Measurements from ENCODE around the gene TMEM54. TPM values are rescaled to one million over a fixed set of nuclear protein-coding genes. Genes with fewer than 3 reads are reported as not detected.

Gene TMEM54, protein sequence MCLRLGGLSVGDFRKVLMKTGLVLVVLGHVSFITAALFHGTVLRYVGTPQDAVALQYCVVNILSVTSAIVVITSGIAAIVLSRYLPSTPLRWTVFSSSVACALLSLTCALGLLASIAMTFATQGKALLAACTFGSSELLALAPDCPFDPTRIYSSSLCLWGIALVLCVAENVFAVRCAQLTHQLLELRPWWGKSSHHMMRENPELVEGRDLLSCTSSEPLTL
- total RNA-seq, result 20.1 and 30.6 TPM in 2 replicates

DNA sequence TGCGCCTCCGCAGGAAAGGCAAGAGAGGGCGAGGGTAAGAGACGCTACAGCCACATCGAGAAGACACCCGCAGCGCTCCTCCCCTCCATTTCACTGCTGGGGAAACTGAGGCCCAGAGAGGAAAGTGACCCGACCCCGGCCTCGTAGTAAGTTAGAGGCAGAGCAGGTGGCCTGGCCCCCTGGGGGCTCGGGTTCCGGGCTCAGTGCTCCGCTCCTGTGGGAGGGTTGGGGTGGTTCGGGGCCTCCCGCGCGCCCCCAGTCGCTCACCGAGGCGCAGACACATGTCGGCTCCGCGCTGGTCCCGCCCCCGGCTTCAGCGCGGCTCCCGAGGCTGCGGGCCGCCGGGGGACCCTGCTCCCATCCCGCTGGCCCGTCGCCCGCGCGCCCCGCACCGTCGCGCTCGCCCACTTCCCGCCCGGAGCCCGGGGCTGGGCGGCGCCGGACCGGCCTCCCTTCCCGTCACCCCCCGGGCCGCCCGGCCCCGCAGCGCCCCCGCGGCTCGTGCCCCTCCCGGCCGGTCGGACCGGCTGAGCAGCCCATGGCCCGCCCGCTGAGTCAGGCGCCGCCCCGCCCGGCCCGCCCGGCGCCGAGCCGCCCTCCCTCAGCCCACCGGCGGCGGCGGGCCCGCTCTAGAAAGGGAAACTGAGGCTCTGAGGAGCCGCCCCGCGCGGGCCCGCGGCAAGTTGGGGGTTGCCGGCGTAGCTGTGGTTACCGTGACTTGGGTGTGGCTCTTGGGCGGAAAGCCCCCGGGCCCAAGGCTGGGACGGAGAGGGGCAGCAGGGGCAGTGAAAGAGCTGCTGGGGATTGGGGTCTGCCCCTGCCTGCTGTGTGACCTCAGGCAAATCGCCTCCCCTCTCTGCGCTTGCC is at the start of gene TMEM54:
TSS of gene TMEM54 (minus strand) at position 434 of the 867 bp plus-strand sequence. CDS start at position 283, 151 bp downstream.
- peak; percentile 28 for DNase-seq

DNA sequence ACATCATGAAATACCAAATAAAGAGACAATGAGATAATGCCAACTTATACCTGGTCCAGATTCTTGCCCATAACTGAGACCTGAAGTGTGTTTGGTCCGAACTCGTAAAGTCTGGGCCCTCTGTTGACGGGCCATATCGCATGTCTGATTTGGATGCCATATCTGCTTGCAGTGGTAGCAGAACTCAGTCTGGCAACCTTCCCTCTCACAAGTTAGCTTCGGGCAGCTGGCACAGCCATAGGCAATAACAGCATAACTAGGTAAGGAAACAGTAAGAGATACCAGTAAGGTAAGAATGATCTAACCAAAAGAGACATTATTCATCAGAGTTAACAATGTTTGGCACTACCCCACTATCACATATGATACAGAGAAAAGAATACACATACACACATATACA is 48.3 kb upstream of the TMEM54 start:
- no peak for DNase-seq

- DNase-seq, result no peak
These were observed 47.7 kb upstream of the TMEM54 start for GRCh38 chr1:32948905-32949304.

DNA sequence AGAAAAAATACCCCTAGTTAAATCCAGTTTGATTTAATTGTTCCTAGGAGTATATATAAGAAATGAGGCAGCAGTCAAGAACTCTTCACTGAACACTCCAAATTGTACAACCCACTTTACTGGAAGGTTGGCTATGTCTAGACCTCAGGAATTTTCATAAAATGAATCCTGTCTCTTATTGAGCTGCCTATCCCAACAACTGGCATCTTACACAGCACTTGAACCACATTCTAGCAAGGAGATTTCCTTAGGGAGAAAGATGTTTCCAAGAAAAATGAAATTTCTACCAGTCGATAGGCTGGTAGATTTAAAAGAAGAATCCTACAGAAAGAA is 47.2 kb upstream of the TMEM54 start:
- no peak for DNase-seq

- DNase-seq, result no peak
These were observed 46.6 kb upstream of the TMEM54 start for GRCh38 chr1:32947669-32948389.

- no peak for DNase-seq
These were observed 45.2 kb upstream of the TMEM54 start for GRCh38 chr1:32946413-32946812.

DNA sequence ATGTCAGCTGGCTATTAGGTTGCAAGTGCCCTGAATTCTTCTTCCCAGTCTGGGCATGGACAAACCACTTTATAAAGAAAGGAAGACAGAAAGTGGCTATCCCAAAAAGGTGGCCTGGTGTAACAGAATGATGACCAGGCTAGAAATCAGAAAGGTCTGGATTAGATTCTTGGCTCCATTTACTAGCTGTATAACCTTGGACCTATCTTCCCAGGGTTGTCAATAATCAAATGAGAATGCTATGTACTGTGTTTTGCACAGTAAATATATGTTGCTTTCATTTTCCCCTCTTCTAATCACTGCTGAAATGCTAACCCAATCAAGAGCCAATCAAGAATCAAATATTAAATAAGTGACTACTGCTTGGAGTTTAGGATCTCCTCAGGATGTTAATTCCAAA is 43.0 kb upstream of the TMEM54 start:
- no peak for DNase-seq

- peak; percentile 84 for DNase-seq
These were observed 38.6 kb upstream of the TMEM54 start for GRCh38 chr1:32939655-32940371.

DNA sequence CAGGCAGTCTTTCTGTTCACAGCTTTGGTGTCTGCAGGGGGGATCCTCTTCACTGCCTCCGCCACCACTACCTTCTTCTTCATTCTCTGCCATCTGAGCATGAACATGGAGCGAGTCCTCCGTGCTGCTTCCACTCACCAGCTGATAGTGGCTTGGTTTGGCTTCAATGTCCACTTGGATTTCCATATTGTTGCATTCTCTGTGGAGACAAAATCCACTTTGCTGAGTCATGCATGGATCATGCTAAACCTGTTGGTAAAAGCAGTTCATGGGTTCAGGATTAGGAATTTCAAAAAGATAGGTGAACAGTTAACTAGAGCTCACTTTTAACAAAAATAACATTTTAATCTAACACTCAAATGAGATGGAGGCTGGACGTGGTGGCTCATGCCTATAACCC is 35.9 kb upstream of the TMEM54 start:
- DNase-seq, result no peak

DNA sequence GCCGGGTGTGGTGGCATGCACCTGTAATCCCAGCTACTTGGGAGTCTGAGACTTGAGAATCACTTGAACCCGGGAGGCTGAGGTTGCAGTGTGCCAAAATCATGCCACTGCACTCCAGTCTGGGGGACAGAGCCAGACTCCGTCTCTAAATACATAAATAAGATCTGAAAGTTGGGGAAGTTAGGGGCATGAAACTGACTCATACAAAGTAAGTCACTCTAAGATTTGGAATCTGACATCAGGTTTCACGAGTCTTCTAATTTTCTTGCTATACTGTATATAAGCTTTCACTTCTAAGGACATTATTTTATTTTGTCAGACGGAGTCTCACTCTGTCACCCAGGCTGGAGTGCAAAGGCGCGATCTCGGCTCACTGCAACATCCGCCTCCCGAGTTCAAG is 33.3 kb upstream of the TMEM54 start:
- no peak for DNase-seq

- peak; percentile 95 for DNase-seq
These were observed 32.6 kb upstream of the TMEM54 start for GRCh38 chr1:32933742-32934322.

- no peak for DNase-seq
These were observed 30.6 kb upstream of the TMEM54 start for GRCh38 chr1:32931760-32932159.

GRCh38 chr1:32929366-32929765 is 28.2 kb upstream of the TMEM54 start:
- no peak for DNase-seq

- no peak for DNase-seq
These were observed 27.5 kb upstream of the TMEM54 start for GRCh38 chr1:32928715-32929114.

- DNase-seq, result no peak
These were observed 27.1 kb upstream of the TMEM54 start for GRCh38 chr1:32928285-32928684.

GRCh38 chr1:32927441-32927840 is 26.3 kb upstream of the TMEM54 start:
- no peak for DNase-seq

GRCh38 chr1:32926562-32926961 is 25.4 kb upstream of the TMEM54 start:
- DNase-seq, result no peak

DNA sequence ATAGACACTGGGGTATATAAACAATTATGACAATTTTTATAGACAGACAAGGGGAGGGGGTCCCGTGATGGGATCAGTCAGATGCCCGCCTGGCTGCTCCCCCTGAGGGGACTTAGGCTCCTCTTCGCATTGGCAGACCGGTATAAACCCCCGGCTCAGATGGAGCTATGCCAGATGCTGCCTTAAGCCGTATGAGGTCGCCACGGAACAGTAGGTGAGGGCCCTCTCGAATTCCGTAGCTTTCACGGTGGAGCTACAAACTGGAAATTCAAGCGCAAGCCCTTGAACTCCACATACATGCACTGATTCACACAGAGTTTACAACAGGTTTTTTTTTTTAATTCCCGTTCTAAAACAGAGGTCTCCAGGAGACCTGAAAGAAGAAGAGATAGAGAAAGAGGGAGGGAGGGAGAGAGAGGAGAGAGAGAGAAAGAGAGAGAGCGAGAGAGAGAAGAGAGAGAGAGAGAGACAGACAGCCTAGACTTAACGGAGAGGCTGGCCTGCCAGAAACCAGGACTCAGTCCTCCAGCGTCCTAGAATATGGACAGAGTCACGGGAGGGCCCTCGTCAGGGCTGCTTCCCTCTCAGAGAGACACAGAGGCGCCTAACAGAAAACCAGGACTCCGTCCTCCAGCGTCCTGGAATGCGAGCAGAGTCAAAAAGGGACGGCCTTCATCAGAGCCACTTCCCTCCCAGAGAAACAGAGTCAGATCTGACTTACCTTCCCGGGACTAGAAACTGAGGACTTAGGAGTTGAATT is 24.4 kb upstream of the TMEM54 start:
- peak; percentile 52 for DNase-seq

GRCh38 chr1:32924881-32925344 is 23.7 kb upstream of the TMEM54 start:
- no peak for DNase-seq

GRCh38 chr1:32920833-32921232 is 19.6 kb upstream of the TMEM54 start:
- DNase-seq, result no peak

All from dermis blood vessel endothelial cell (primary cell).